Measurements from ENCODE around the gene PRKAG2.

- TF ChIP-seq CTCF (IDR thresholded peaks at IDR 0.05; ENCODE audit: low read depth, low read length) (no peak), EZH2phosphoT487 (IDR thresholded peaks at IDR 0.05; ENCODE audit: low read depth) (no peak)
These were observed 49.4 kb upstream of the PRKAG2 start for GRCh38 chr7:151926336-151926712.
